ENCODE results near the gene DNAJB14.

DNAJB14 gene

DNA sequence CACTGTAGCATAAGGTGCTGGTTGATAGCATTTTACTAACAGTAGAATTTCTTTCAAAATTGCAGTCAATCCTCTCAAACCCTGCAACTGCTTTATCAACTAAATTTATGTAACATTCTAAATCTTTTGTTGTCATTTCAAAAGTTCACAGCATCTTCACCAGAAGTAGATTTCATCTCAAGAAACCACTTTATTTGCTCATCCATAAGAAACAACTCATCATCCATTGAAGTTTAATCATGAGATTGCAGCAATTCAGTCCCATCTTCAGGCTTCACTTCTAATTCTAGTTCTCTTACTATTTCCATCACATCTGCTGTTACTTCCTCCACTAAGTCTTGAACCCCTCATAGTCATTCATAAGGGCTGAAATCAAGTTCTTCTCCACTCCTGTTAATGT lies 73.8 kb downstream of the DNAJB14 start:
- DNase-seq (ENCODE audit: low read depth in 2 of 2) = no peak

GRCh38 chr4:99868126-99868596 lies 78.3 kb downstream of the DNAJB14 start:
- no peak for DNase-seq (ENCODE audit: low read depth in 2 of 2)

DNA sequence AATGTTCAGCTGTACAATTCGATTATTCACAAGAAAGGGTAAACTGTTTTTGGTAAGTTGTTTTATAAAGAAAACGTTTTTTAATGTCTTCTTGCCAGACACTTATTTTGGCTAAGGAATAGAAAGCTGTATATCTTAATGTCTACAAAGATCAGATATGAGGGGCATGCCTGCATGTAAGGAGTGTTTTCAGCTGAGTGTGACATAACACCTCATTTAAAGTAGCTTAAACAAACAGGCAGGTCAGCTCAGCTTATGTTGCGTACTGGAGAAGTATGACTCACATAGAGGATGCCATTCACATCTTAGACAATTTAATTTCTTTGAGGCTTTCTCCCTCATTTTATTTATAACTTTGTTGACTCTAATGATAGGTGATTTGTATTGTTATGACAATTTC lies 82.6 kb downstream of the DNAJB14 start:
- no peak for DNase-seq (ENCODE audit: low read depth in 2 of 2)

DNA sequence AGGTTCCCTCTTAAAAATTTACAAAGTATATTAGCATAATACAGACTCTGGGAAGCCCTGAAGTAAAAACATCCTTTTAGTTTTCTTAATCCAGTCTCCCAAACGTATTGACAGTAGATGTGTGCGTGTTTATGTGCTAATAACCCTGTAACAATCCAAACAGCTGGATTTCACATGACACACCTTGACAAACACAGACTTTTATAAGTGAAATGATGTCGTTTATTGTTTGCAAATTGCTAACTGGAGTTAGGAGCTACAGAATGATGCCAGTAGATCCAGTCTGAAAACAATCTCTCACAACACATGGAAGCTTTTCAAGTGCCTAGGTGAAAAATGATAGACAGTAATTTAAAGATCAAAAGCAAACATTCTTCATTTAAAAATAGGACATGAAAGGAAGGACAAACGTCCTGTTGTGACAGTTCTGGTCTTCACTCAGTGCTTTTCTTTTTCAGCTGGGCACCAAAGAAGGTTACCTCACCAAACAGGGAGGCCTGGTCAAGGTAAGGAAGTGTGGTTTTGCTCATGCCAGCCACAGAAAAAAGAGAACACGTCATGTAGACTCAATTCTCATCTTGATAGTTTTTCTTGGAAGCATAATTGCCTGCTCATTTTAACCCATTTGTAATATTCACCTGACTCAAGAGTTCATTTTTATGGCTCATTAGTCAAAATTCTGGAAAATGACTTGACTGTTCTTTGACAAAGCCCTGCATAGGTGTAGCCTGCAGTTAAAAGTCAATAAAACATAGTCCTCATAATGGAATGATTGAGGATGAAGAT lies 85.1 kb downstream of the DNAJB14 start:
- DNase-seq (ENCODE audit: low read depth in 2 of 2) = no peak

DNA sequence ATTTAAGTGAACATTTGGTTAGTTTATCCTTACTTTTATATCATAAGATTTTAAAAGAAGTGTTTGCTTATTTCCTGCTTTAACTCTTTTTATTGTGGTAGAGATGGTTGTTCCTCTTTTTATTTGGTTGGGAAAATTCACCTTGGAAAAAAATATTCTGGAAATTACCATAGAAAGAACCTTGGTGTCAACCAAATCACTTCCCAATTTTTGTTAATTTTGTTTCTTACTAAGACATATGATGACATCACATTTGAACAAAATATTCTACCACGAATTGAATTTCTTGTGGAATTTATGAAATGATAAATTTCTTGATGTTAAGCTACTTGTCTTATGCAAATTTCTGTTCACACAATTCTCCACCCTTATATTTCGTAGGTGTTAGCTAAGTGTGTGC lies 85.9 kb downstream of the DNAJB14 start:
- DNase-seq (ENCODE audit: low read depth in 2 of 2) = no peak

- DNase-seq (ENCODE audit: low read depth in 2 of 2) = no peak
Observed at GRCh38 chr4:99859618-99860017, 86.8 kb downstream of the DNAJB14 start.

DNA sequence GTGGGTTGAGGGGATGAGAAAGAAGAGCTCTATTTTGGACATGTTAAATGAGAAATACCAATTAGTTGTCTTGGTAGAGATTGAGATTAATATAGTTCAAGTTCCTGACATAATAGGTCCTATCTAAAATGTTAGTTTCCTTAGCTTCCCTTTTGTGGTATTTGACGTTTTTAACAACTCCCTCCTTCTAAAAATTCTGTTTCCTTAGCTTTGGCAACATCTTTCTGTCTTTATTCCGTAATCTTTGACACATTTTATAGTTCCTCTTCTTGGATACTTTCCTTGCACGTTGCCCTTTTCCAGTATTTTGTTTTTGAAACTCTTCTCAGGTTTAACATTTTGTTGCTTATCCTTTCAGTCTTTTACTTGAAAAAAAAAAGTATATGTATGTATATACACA lies 89.1 kb downstream of the DNAJB14 start:
- DNase-seq (ENCODE audit: low read depth in 2 of 2) = no peak

DNA sequence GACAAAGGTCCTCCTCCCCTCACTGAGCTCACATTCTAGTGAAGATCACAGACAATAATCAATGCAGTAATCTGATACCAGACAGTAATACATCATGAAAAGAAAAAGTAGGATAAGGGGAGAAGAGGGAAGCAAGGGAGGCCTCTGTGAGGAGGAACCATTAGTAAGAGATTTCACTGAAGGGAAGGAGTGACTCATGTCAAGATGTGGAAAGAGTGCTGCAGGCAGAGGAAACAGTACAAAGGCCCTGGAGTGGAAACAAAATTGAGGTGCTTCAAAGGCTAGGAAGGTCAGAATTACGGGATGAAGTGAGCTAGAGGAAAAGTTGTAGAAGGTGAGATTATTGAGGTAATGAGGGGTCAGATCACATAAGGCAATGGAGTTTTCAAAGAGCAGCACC lies 90.3 kb downstream of the DNAJB14 start:
- DNase-seq (ENCODE audit: low read depth in 2 of 2) = no peak

- DNase-seq (ENCODE audit: low read depth in 2 of 2) = no peak
Observed at GRCh38 chr4:99855678-99856077, 90.7 kb downstream of the DNAJB14 start.

DNA sequence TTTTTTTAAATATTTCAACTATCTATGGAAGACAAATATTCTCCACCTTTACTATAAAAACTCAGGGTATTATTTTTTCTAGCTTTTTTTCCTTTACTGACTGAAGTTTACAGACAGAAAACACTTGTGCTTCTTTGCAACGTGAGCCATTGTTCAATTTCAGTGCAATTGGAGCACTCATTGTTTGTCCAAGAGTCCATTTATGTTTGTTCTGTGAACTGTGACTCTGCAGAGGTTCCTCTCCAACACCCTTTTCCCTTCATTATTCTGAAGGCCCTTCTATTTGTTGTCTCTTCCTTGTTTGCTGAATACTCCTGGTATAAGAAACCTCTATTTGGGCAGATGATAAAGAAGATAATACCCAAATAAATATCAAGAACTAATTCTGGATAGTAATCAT lies 92.4 kb downstream of the DNAJB14 start:
- DNase-seq (ENCODE audit: low read depth in 2 of 2) = no peak

GRCh38 chr4:99853190-99853589 lies 93.2 kb downstream of the DNAJB14 start:
- DNase-seq (ENCODE audit: low read depth in 2 of 2) = no peak

GRCh38 chr4:99852199-99852749 lies 94.1 kb downstream of the DNAJB14 start:
- no peak for DNase-seq (ENCODE audit: low read depth in 2 of 2)

DNA sequence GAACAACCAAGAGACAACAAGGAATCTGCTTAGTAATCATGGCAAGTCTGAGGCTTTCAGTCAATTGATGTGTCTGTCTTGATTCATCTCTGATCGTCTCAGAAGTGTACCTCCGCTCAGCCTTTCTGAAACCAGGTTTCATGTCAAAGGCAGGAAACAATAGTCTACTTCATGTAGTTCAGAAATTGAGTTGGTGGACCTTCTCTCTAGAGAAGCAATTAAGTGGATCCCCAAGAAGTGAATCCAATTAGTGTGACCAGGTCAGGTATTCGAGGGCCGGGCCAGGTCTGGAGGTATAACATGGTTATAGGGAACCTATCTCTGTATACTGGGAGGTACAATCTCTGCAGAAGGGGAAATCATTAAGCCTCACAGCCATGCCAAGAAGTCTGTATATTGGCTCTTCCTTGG lies 97.8 kb downstream of the DNAJB14 start:
- no peak for DNase-seq (ENCODE audit: low read depth in 2 of 2)

DNA sequence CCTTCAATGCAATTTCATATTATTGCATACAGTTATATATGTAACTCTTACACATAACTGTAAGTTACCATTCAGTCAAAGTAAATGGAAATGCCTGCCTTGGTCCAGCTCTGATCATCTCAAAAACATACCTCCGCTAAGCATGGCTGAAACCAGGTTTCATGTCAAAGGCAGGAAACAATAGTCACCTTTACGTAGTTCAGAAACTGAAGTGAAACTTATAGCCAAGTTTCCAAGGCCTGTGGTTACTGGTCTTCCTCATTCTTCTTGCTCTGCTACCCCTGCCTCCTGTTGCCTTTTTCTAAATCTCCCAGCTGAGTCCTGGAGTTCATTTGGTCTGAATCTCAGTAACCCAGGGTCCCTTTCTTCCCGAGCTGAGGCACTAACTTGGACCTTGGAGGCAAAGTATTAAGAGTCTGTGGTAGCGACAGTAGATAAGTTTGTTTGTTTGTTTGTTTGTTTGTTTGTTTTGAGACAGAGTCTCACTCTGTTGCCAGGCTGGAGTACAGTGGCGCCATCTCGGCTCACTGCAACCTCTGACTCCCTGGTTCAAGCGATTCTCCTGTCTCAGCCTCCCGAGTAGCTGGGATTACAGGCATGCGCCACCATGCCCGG lies 98.9 kb downstream of the DNAJB14 start:
- DNase-seq (ENCODE audit: low read depth in 2 of 2) = no peak

DNA sequence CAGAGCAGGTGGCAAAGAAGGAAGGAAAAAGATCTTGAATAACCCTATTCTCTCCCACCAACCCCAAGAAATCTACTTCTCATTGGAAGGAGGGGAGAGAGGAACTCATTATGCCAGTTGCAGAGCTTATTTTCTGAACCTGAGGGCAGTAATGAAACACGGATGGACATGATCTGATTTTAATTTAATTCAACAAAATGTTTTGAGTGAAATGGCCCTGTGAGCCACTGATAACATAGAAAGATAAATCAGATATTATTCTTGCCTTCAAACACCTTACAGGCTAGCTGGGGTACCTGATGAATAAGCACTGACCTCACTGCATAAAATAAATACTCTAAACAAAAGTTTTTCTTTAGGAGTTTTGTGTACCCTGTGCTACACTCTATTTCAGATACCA lies 99.5 kb downstream of the DNAJB14 start:
- DNase-seq (ENCODE audit: low read depth in 2 of 2) = no peak

Data from stimulated activated CD8-positive, alpha-beta memory T cell treated with anti-CD3 and anti-CD28 coated beads, Interleukin-15, amount 100 ng/mL, for 4 hours (primary cell).